ENCODE measurements around the gene ERAP2. TPM values are rescaled to one million over a fixed set of nuclear protein-coding genes. Genes with fewer than 3 reads are reported as not detected.

ERAP2 gene
- total and polyA plus RNA-seq, 2 of the 13 experiments (the other 11 are each of a cell fraction or from before 2014, with no cell fraction given): 12.8 to 16.6 TPM

DNA sequence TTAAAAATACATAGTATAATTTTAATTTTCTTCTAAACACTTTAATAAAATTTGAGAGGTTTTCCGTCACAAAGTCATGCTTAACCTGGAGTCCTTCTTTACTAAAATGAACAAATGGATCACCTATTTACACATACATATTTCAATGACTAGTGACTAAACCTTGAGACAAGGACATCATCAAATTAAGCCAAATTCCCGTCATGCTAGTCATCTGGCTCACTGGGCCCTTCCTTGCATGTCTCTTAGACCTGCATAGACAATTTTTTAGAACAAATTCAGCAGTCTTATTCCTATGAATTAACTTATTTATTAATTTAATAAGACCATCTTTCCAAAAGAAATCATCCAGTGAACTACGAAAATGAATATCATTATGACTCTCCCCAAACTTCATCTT lies 26.6 kb downstream of the ERAP2 start:
- WGBS (ENCODE audit: low lambda C conversion rate): 91% methylated on average over 3 of the region's 3 CpGs
- ATAC-seq (no peak), DNase-seq (ENCODE audit: low spot score) (no peak), FAIRE-seq (no peak)
- in situ Hi-C loops (cut with HindIII; ENCODE audit: extremely low pct_ligation_motif_present, low pct_unique_long_range_greater_than_20kb): no loop called here
- CTCF ChIA-PET (ENCODE audit: low intra/inter-chr PET ratio, low total read pairs): no interaction called here
- Histone ChIP-seq H3K36me3 (replicated peaks in 1 of 2; ENCODE audit: control insufficient read depth in 1 of 2, insufficient read depth in 2 of 2, low read length in 2 of 2) (peaks cover 0 to 12% of the 10 kb centered on the region in 2 experiments; a peak in 1 of 5 replicates), H3K4me3 (replicated peaks in 1 of 3; ENCODE audit: insufficient read depth in 1 of 3, low read depth in 2 of 3, low read length in 3 of 3) (no peak overlapping the region), H3K4me2 (ENCODE audit: low read depth, low read length) (no peak overlapping the region), H3K9me3 (ENCODE audit: low read length) (no peaks in the 10 kb centered on the region), H3K27ac (ENCODE audit: extremely low read length, insufficient read depth, low read length) (no peak overlapping the region), H3K79me2 (ENCODE audit: insufficient read depth, low read length) (no peaks in the 10 kb centered on the region), H3K9ac (ENCODE audit: insufficient read depth, low read depth, low read length) (no peak overlapping the region), H2AFZ (ENCODE audit: low read length) (no peak overlapping the region), H4K20me1 (ENCODE audit: insufficient read depth, low read length) (no peaks in the 10 kb centered on the region), H3K27me3 (ENCODE audit: control insufficient read depth in 1 of 2, insufficient read depth in 2 of 2, low read length in 2 of 2) (no peaks in the 10 kb centered on the region), H3K4me1 (ENCODE audit: insufficient read depth, low read length) (peaks cover 2% of the 10 kb centered on the region; the same call in 1 of the 2 replicates)
- POLR2A ChIA-PET: no interaction called here
- no TSS peak for BruUV-seq (replicated peaks)
- TF ChIP-seq, protein P1, sequence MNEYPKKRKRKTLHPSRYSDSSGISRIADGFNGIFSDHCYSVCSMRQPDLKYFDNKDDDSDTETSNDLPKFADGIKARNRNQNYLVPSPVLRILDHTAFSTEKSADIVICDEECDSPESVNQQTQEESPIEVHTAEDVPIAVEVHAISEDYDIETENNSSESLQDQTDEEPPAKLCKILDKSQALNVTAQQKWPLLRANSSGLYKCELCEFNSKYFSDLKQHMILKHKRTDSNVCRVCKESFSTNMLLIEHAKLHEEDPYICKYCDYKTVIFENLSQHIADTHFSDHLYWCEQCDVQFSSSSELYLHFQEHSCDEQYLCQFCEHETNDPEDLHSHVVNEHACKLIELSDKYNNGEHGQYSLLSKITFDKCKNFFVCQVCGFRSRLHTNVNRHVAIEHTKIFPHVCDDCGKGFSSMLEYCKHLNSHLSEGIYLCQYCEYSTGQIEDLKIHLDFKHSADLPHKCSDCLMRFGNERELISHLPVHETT (CRISPR knock-in tag; conservative IDR thresholded peaks at IDR 0.05): no peak
- TF ChIP-seq NCOA5 (CRISPR knock-in tag; IDR thresholded peaks at IDR 0.05): no peak
- intact Hi-C loops (cut with micrococcal nuclease; ENCODE audit: unreplicated experiment): no loop called here

DNA sequence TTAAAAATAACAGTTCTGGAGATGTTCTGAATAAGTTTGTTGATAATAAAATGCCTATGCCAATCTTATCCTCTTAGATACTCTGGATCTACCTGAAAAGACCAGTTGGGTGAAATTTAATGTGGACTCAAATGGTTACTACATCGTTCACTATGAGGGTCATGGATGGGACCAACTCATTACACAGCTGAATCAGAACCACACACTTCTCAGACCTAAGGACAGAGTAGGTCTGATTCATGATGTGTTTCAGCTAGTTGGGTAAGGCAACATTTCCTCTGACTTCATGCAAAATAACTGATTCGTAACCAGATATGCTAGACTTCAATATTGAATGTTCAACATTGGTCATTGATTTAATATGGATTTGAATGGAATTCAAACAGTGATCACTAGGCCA lies 27.0 kb downstream of the ERAP2 start:
- intact Hi-C loops (cut with micrococcal nuclease; ENCODE audit: unreplicated experiment) (no loop called here), in situ Hi-C loops (cut with HindIII; ENCODE audit: extremely low pct_ligation_motif_present, low pct_unique_long_range_greater_than_20kb) (no loop called here)
- Histone ChIP-seq H3K4me2 (ENCODE audit: low read depth, low read length) (no peak overlapping the region), H3K27ac (ENCODE audit: extremely low read length, insufficient read depth, low read length) (no peak overlapping the region), H3K27me3 (ENCODE audit: control insufficient read depth in 1 of 2, insufficient read depth in 2 of 2, low read length in 2 of 2) (no peaks in the 10 kb centered on the region), H3K4me3 (replicated peaks in 1 of 3; ENCODE audit: insufficient read depth in 1 of 3, low read depth in 2 of 3, low read length in 3 of 3) (no peak overlapping the region), H3K79me2 (ENCODE audit: insufficient read depth, low read length) (no peaks in the 10 kb centered on the region), H2AFZ (ENCODE audit: low read length) (no peak overlapping the region), H3K9me3 (ENCODE audit: low read length) (no peaks in the 10 kb centered on the region), H3K36me3 (replicated peaks in 1 of 2; ENCODE audit: control insufficient read depth in 1 of 2, insufficient read depth in 2 of 2, low read length in 2 of 2) (peaks cover 0 to 12% of the 10 kb centered on the region in 2 experiments; a peak in 1 of 5 replicates), H4K20me1 (ENCODE audit: insufficient read depth, low read length) (no peaks in the 10 kb centered on the region), H3K9ac (ENCODE audit: insufficient read depth, low read depth, low read length) (no peak overlapping the region), H3K4me1 (ENCODE audit: insufficient read depth, low read length) (peaks cover 6% of the 10 kb centered on the region; the same call in 1 of the 2 replicates)
- ATAC-seq: no peak
- DNase-seq (ENCODE audit: low spot score): no peak
- no peak for FAIRE-seq
- POLR2A ChIA-PET: no interaction called here
- WGBS (ENCODE audit: low lambda C conversion rate): 96% methylated on average over 2 of the region's 2 CpGs
- BruUV-seq (replicated peaks): no TSS peak
- CTCF ChIA-PET (ENCODE audit: low intra/inter-chr PET ratio, low total read pairs): no interaction called here
- TF ChIP-seq ZNF12 (CRISPR knock-in tag; IDR thresholded peaks at IDR 0.05) (no peak), RXRA (CRISPR knock-in tag; IDR thresholded peaks at IDR 0.05) (no peak), ZNF101 (CRISPR knock-in tag; IDR thresholded peaks at IDR 0.05; ENCODE audit: borderline replicate concordance, low read depth) (no peak), RFXANK (CRISPR knock-in tag; IDR thresholded peaks at IDR 0.05) (no peak), SUZ12 (IDR thresholded peaks at IDR 0.05; ENCODE audit: low read depth, low read length) (no peak), MED13 (CRISPR knock-in tag; IDR thresholded peaks at IDR 0.05) (no peak), MYC (CRISPR knock-in tag; IDR thresholded peaks at IDR 0.05; ENCODE audit: borderline replicate concordance) (no peak), POGZ (CRISPR knock-in tag; IDR thresholded peaks at IDR 0.05) (no peak), ZFP82 (CRISPR knock-in tag; IDR thresholded peaks at IDR 0.05; ENCODE audit: borderline replicate concordance) (no peak)
- TF ChIP-seq, protein P2, sequence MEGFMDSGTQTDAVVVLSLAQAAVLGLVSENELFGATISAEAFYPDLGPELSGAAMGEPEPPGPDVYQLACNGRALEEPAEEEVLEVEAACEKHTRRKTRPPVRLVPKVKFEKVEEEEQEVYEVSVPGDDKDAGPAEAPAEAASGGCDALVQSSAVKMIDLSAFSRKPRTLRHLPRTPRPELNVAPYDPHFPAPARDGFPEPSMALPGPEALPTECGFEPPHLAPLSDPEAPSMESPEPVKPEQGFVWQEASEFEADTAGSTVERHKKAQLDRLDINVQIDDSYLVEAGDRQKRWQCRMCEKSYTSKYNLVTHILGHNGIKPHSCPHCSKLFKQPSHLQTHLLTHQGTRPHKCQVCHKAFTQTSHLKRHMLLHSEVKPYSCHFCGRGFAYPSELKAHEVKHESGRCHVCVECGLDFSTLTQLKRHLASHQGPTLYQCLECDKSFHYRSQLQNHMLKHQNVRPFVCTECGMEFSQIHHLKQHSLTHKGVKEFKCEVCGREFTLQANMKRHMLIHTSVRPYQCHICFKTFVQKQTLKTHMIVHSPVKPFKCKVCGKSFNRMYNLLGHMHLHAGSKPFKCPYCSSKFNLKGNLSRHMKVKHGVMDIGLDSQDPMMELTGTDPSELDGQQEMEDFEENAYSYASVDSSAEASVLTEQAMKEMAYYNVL (CRISPR knock-in tag; IDR thresholded peaks at IDR 0.05; ENCODE audit: borderline replicate concordance): no peak

All from HepG2 (cell line).